ENCODE measurements around the gene PRR30. TPM values are rescaled to one million over a fixed set of nuclear protein-coding genes. Genes with fewer than 3 reads are reported as not detected.

PRR30 gene
- polyA plus RNA-seq, 1 donor (not counting 4 experiments of a cell fraction or from before 2014, with no cell fraction given): not detected

GRCh38 chr2:27099334-27099955 is 39.8 kb downstream of the PRR30 start:
- H3K4me2 ChIP-seq (ENCODE audit: control insufficient read depth, extremely low read depth, insufficient read depth, low read depth, low read length): no peak overlapping the region
- H3K27ac ChIP-seq (ENCODE audit: control insufficient read depth, insufficient read depth, low read length): no peak overlapping the region
- H3K27me3 ChIP-seq (ENCODE audit: control insufficient read depth, extremely low read depth, insufficient read depth, low read length): peaks cover 9% of the 10 kb centered on the region
- DNase-seq (ENCODE audit: low read depth, low spot score) (no peak), FAIRE-seq (no peak)
- peaks cover 4% of the 10 kb centered on the region for H3K4me1 ChIP-seq (ENCODE audit: control insufficient read depth, extremely low read depth, insufficient read depth, low read length)
- H3K9ac ChIP-seq (ENCODE audit: control insufficient read depth, extremely low read depth, insufficient read depth, low read length): no peak overlapping the region
- no peaks in the 10 kb centered on the region for H3K9me1 ChIP-seq (ENCODE audit: control insufficient read depth, extremely low read depth, insufficient read depth, low read length)
- H3K4me3 ChIP-seq (ENCODE audit: control insufficient read depth in 2 of 3, extremely low read depth in 1 of 3, insufficient read depth in 2 of 3, low read depth in 1 of 3, low read length in 3 of 3): no peak overlapping the region
- no peak for TF ChIP-seq CTCF (optimal IDR thresholded peaks at IDR 0.05 in 1 of 3, IDR thresholded peaks at IDR 0.05 in 1 of 3, conservative IDR thresholded peaks at IDR 0.05 in 1 of 3; ENCODE audit: extremely low read depth in 1 of 3, insufficient read depth in 2 of 3, low read length in 3 of 3)
- TF ChIP-seq EZH2 (IDR thresholded peaks at IDR 0.05; ENCODE audit: low read length): no peak
- no peaks in the 10 kb centered on the region for H3K36me3 ChIP-seq (ENCODE audit: control insufficient read depth in 2 of 2, extremely low read depth in 1 of 2, insufficient read depth in 2 of 2, low read length in 2 of 2)
- no peak overlapping the region for H2AFZ ChIP-seq (ENCODE audit: control insufficient read depth, low read length)
- no peaks in the 10 kb centered on the region for H3K9me3 ChIP-seq (ENCODE audit: control insufficient read depth, low read depth, low read length)
- no peaks in the 10 kb centered on the region for H3K79me2 ChIP-seq (ENCODE audit: control insufficient read depth, insufficient read depth, low read length)
- H4K20me1 ChIP-seq (ENCODE audit: control insufficient read depth, extremely low read depth, insufficient read depth, low read length): peaks cover 4% of the 10 kb centered on the region
- dilution Hi-C loops (cut with MboI; ENCODE audit: extremely low pct_ligation_motif_present, low sequenced_read_pairs): no loop called here

- H3K27ac ChIP-seq (ENCODE audit: control insufficient read depth, insufficient read depth, low read length): no peak overlapping the region
- no peak overlapping the region for H3K4me2 ChIP-seq (ENCODE audit: control insufficient read depth, extremely low read depth, insufficient read depth, low read depth, low read length)
- TF ChIP-seq CTCF (optimal IDR thresholded peaks at IDR 0.05 in 1 of 3, IDR thresholded peaks at IDR 0.05 in 1 of 3, conservative IDR thresholded peaks at IDR 0.05 in 1 of 3; ENCODE audit: extremely low read depth in 1 of 3, insufficient read depth in 2 of 3, low read length in 3 of 3) (no peak), EZH2 (IDR thresholded peaks at IDR 0.05; ENCODE audit: low read length) (no peak)
- no peak overlapping the region for H3K9ac ChIP-seq (ENCODE audit: control insufficient read depth, extremely low read depth, insufficient read depth, low read length)
- no peaks in the 10 kb centered on the region for H3K27me3 ChIP-seq (ENCODE audit: control insufficient read depth, extremely low read depth, insufficient read depth, low read length)
- H2AFZ ChIP-seq (ENCODE audit: control insufficient read depth, low read length): no peak overlapping the region
- no peak for FAIRE-seq
- no peaks in the 10 kb centered on the region for H3K9me3 ChIP-seq (ENCODE audit: control insufficient read depth, low read depth, low read length)
- peaks cover 4% of the 10 kb centered on the region for H3K4me1 ChIP-seq (ENCODE audit: control insufficient read depth, extremely low read depth, insufficient read depth, low read length)
- dilution Hi-C loops (cut with MboI; ENCODE audit: extremely low pct_ligation_motif_present, low sequenced_read_pairs): no loop called here
- DNase-seq (ENCODE audit: low read depth, low spot score): no peak
- H4K20me1 ChIP-seq (ENCODE audit: control insufficient read depth, extremely low read depth, insufficient read depth, low read length): peaks cover 4% of the 10 kb centered on the region
- H3K9me1 ChIP-seq (ENCODE audit: control insufficient read depth, extremely low read depth, insufficient read depth, low read length): no peaks in the 10 kb centered on the region
- no peak overlapping the region for H3K4me3 ChIP-seq (ENCODE audit: control insufficient read depth in 2 of 3, extremely low read depth in 1 of 3, insufficient read depth in 2 of 3, low read depth in 1 of 3, low read length in 3 of 3)
- no peaks in the 10 kb centered on the region for H3K79me2 ChIP-seq (ENCODE audit: control insufficient read depth, insufficient read depth, low read length)
- H3K36me3 ChIP-seq (ENCODE audit: control insufficient read depth in 2 of 2, extremely low read depth in 1 of 2, insufficient read depth in 2 of 2, low read length in 2 of 2): no peaks in the 10 kb centered on the region
Measured at GRCh38 chr2:27097341-27097740, 41.9 kb downstream of the PRR30 start.
